Left hindlimb (tissue), 1 donor: Measurements from ENCODE around the gene SPATA2L.

Experiments used
- DNase-seq: peaks from one replicate; pipeline ENCODE4 v3.0.0-alpha.2; 2018

SPATA2L gene

DNA sequence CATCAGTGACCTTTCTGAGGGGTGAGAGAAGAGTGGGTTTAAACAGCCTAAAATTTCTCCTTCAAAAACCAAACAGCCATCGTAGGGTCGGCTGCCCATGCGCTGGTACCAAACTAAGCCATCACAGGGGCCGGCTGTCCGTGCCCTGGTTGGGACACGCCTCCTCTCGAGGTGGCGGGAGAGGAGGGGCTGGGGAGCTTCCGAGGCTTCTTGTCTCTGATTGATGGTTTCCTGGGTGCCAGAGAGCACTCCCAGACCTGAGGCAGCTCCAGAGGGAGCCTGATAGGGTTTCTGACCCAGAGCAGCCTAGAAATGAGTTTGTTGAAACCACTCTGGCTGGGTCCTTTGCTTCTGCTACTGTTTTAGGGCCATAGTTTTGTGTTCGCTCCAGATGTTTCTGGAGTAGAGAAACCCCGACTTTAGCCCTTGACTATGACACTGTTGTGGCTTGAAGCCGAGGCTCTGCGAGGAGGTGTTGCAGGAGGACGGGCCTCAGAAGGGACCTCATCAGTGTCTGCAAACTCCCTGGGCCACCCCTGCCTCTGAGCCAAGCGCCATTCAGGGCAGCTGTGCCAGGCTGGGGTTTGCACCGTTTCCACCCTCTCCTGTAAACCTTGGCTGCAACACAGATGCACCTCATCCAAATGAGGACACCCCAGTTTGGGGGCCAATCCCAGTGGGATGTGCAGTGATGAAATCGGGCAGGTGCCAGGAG lies 26.1 kb upstream of the SPATA2L start:
- DNase-seq, result no peak

DNA sequence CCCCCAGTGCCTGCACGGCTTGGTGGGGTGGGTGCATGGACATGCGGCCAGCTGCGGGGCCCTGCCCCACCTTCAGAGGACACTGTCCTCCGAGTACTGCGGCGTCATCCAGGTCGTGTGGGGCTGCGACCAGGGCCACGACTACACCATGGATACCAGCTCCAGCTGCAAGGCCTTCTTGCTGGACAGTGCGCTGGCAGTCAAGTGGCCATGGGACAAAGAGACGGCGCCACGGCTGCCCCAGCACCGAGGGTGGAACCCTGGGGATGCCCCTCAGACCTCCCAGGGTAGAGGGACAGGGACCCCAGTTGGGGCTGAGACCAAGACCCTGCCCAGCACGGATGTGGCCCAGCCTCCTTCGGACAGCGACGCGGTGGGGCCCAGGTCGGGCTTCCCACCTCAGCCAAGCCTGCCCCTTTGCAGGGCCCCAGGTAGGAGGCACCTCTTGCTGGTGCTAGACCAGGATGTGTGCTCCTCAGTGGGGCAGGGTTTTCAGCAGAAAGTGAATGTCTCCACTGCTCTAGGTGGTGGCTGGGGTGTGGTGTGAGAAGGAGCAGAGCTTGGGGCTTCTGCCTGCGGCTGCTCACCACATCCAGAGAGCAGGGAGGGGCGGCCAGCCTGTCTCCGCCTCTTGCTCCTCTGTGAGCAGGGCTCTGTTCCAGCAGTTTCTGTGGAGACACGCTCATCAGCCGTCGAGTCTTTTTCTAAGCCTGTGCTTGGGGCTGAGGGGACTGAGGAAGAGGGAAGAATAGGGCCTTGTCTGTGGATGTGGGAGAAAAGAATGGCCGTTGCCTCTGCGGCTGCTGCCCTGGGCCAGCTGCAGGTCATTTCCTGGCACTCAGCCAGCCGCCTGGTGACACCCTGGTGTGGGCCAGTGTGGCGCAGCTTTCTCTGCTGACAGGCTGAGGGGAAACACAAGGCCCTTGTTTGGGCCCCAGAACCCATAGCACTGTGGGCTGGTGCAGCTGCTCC lies 22.1 kb upstream of the SPATA2L start:
- peak; percentile 55 for DNase-seq

DNA sequence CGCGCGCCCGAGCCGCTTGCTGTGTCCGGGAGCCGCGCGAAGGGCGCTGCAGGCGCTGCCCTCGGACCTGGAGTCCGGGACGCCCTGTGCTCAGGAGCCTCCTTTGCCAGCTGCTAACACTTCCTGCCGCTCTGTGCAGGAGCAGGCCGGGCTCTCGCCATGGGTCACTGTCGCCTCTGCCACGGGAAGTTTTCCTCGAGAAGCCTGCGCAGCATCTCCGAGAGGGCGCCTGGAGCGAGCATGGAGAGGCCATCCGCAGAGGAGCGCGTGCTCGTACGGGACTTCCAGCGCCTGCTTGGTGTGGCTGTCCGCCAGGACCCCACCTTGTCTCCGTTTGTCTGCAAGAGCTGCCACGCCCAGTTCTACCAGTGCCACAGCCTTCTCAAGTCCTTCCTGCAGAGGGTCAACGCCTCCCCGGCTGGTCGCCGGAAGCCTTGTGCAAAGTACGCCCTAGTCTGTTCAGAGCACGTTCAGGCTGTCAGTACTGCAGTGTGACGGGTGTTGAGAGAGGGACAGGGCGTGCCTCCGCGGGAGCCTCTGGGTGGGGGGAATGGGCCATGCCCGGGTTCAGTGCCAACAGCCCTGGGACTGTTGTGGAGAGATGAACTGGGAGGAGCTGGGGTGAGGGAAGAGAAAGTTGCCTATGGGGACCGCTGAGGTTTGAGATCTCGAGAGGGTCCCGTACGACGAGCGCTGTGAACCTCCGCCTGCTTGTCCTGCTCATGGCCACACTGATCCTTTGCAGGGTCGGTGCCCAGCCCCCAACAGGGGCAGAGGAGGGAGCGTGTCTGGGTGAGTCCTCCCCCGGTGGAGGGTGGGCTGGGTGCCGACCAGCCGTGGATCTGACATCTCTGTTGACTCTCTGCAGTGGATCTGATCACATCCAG lies 21.1 kb upstream of the SPATA2L start:
- peak; percentile 55 for DNase-seq

GRCh38 chr16:89721546-89722391 lies 20.3 kb upstream of the SPATA2L start:
- peak; percentile 86 for DNase-seq

- peak; percentile 82 for DNase-seq
Observed at GRCh38 chr16:89720813-89721545, 19.5 kb upstream of the SPATA2L start, which contains the start of the genes VPS9D1 and ZNF276. Gene VPS9D1, minus strand, starts transcription at chr16:89720898. Its CDS starts 37 bp downstream, at chr16:89720861. Gene ZNF276, plus strand, starts transcription at chr16:89721537. Its CDS starts 104 bp downstream, at chr16:89721641.

- no peak for DNase-seq
Observed at GRCh38 chr16:89720551-89720812, 19.0 kb upstream of the SPATA2L start.

- DNase-seq, result no peak
Observed at GRCh38 chr16:89717688-89718505, 16.4 kb upstream of the SPATA2L start.

DNA sequence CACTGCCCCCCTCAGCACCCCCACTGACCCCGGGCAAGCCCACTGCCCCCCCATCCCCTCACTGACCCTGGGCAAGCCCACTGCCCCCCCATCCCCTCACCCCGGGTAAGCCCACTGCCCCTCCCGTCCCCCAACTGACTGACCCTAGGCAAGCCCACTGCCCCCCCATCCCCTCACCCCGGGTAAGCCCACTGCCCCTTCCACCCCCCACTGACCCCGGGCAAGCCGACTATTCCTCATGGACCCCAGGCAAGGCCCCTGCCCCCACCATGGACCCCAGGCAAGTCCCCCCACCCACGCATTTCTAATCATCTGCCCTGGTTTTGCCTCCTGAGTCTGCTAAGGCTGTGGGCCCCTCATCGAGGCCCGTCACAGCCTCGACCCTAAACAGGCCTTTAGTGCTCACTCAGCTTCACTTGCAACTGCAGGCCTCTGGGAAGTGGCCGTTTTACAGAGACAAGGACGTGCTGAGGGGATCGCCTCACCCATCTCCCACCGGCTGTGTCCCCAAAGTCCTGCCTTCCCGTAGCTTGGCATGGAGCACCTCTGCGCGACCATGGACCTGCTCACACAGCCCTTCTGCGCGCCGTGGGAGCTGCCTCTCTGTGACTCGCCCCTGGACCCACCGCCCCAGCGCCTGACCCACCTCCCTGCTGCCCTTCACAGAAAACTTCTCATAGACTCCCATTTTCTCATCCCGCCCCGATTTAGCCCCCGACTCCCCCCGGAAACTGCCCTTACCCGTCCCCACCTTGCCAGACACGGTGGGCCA lies 15.6 kb upstream of the SPATA2L start:
- no peak for DNase-seq

DNA sequence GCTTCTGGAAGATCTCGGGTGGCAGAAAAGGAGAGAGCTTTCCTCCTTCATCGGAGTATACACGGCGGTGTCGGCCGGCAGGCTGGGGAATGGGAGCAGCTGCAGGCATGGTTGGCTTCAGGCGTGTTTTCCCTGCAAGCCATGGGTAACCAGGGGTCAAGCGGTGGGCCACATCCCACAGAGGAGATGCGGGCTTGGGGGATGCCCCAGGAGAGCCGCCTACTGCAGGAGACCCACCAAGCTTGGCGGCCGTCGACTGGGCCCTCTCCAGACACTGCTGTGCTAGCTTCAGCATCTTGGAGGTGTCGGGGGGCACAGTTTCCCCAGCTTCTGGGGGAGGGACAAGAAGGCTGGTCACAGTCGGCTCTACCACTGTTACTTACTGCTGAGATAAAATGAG lies 15.0 kb upstream of the SPATA2L start:
- no peak for DNase-seq

GRCh38 chr16:89712274-89712781 lies 10.8 kb upstream of the SPATA2L start:
- no peak for DNase-seq

GRCh38 chr16:89711601-89712273 lies 10.2 kb upstream of the SPATA2L start:
- no peak for DNase-seq

- DNase-seq, result no peak
Observed at GRCh38 chr16:89710709-89711564, 9.4 kb upstream of the SPATA2L start.

GRCh38 chr16:89709716-89710432 lies 8.4 kb upstream of the SPATA2L start:
- DNase-seq, result no peak

- DNase-seq, result no peak
Observed at GRCh38 chr16:89709166-89709565, 7.7 kb upstream of the SPATA2L start.

GRCh38 chr16:89708481-89708931 lies 7.0 kb upstream of the SPATA2L start:
- DNase-seq, result no peak

DNA sequence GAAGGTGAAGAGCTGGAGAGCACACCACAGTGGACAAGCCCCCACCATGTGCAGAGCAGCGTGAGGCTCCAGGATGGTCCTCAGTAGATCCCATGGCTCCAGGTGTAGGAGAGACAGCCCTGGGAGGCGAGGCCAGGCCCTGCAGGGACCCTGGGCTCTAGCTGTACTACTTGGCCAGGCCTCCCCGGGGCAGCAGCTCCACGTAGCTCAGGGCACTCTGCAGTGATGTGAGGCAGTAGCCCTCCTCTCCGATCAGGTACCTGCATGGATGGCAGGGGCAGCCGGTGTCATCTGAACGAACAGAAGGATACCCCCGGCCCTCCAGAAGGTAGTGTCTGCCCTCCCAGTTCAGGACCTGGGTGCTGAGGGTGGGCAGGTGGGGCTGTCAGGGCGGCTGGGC lies 6.2 kb upstream of the SPATA2L start:
- DNase-seq, result no peak
